Measurements from ENCODE around the gene RPL28.

Gene RPL28

GRCh38 chr19:55383279-55384130, 2.2 kb upstream of the RPL28 start:
- Histone ChIP-seq H3K4me3 (ENCODE audit: low read depth in 1 of 5, low read length in 5 of 5) (peak overlapping the region; percentile 37 to 99 (median 64)), H3K27me3 (ENCODE audit: control insufficient read depth in 5 of 5, insufficient read depth in 4 of 5, low read length in 5 of 5) (peaks cover 0 to 3% (median 0%) of the 10 kb centered on the region in 5 donors), H3K36me3 (ENCODE audit: control insufficient read depth in 5 of 5, insufficient read depth in 5 of 5, low read length in 5 of 5) (peaks cover 0 to 17% (median 15%) of the 10 kb centered on the region in 5 donors), H3K27ac (ENCODE audit: low read depth, low read length) (no peak overlapping the region), H3K9me3 (ENCODE audit: control insufficient read depth in 5 of 5, low read length in 5 of 5) (no peaks in the 10 kb centered on the region), H3K4me1 (ENCODE audit: control insufficient read depth in 5 of 5, insufficient read depth in 5 of 5, low read length in 5 of 5) (peaks cover 15 to 44% (median 42%) of the 10 kb centered on the region in 5 donors), H3K9ac (ENCODE audit: low read length in 5 of 5) (peak overlapping the region in 1 of 5 donors; percentile 88)

- H3K4me1 ChIP-seq (ENCODE audit: control insufficient read depth in 5 of 5, insufficient read depth in 5 of 5, low read length in 5 of 5), result peaks cover 15 to 52% (median 50%) of the 10 kb centered on the region in 5 donors
- H3K9ac ChIP-seq (ENCODE audit: low read length in 5 of 5), result peak within 1 kb of the TSS; percentile 80 to 93 (median 87)
Observed at GRCh38 chr19:55384131-55384919, 1.4 kb upstream of the RPL28 start, which contains the start of gene TMEM238. Gene TMEM238, minus strand, starts transcription at chr19:55384292. Its CDS starts 33 bp downstream, at chr19:55384259.

GRCh38 chr19:55384920-55385723, 610 bp upstream of the RPL28 start:
- H3K4me3 ChIP-seq (ENCODE audit: low read depth in 1 of 5, low read length in 5 of 5), result peak overlapping the region; percentile 58 to 99 (median 97)
- H3K27ac ChIP-seq (ENCODE audit: low read depth, low read length), result peak overlapping the region; percentile 98
- H3K4me1 ChIP-seq (ENCODE audit: control insufficient read depth in 5 of 5, insufficient read depth in 5 of 5, low read length in 5 of 5), result peaks cover 15 to 58% (median 52%) of the 10 kb centered on the region in 5 donors
- H3K9me3 ChIP-seq (ENCODE audit: control insufficient read depth in 5 of 5, low read length in 5 of 5), result no peaks in the 10 kb centered on the region
- H3K27me3 ChIP-seq (ENCODE audit: control insufficient read depth in 5 of 5, insufficient read depth in 4 of 5, low read length in 5 of 5), result no peaks in the 10 kb centered on the region
- peak overlapping the region; percentile 80 to 93 (median 87) for H3K9ac ChIP-seq (ENCODE audit: low read length in 5 of 5)
- H3K36me3 ChIP-seq (ENCODE audit: control insufficient read depth in 5 of 5, insufficient read depth in 5 of 5, low read length in 5 of 5), result peaks cover 0 to 33% (median 31%) of the 10 kb centered on the region in 5 donors

More at GRCh38 chr19:55384131-55384919, 1.4 kb upstream of the RPL28 start, which contains the start of gene TMEM238:
- H3K27ac ChIP-seq (ENCODE audit: low read depth, low read length), result peak within 1 kb of the TSS; percentile 98
- H3K9me3 ChIP-seq (ENCODE audit: control insufficient read depth in 5 of 5, low read length in 5 of 5), result no peaks in the 10 kb centered on the region
- peak within 1 kb of the TSS; percentile 52 to 99 (median 97) for H3K4me3 ChIP-seq (ENCODE audit: low read depth in 1 of 5, low read length in 5 of 5)
- peaks cover 0 to 25% (median 23%) of the 10 kb centered on the region in 5 donors for H3K36me3 ChIP-seq (ENCODE audit: control insufficient read depth in 5 of 5, insufficient read depth in 5 of 5, low read length in 5 of 5)
- H3K27me3 ChIP-seq (ENCODE audit: control insufficient read depth in 5 of 5, insufficient read depth in 4 of 5, low read length in 5 of 5), result no peaks in the 10 kb centered on the region

- peaks cover 15 to 62% (median 52%) of the 10 kb centered on the region in 5 donors for H3K4me1 ChIP-seq (ENCODE audit: control insufficient read depth in 5 of 5, insufficient read depth in 5 of 5, low read length in 5 of 5)
- no peaks in the 10 kb centered on the region for H3K9me3 ChIP-seq (ENCODE audit: control insufficient read depth in 5 of 5, low read length in 5 of 5)
- H3K27ac ChIP-seq (ENCODE audit: low read depth, low read length), result peak overlapping the region; percentile 98
- peak overlapping the region; percentile 93 to 99 (median 97) for H3K4me3 ChIP-seq (ENCODE audit: low read depth in 1 of 5, low read length in 5 of 5)
- H3K9ac ChIP-seq (ENCODE audit: low read length in 5 of 5), result peak overlapping the region; percentile 68 to 93 (median 81)
- H3K27me3 ChIP-seq (ENCODE audit: control insufficient read depth in 5 of 5, insufficient read depth in 4 of 5, low read length in 5 of 5), result no peaks in the 10 kb centered on the region
- peaks cover 0 to 45% (median 43%) of the 10 kb centered on the region in 5 donors for H3K36me3 ChIP-seq (ENCODE audit: control insufficient read depth in 5 of 5, insufficient read depth in 5 of 5, low read length in 5 of 5)
Observed at GRCh38 chr19:55386493-55386971, 800 bp downstream of the RPL28 start.

GRCh38 chr19:55387736-55388497, 2.2 kb downstream of the RPL28 start:
- peaks cover 15 to 62% (median 52%) of the 10 kb centered on the region in 5 donors for H3K4me1 ChIP-seq (ENCODE audit: control insufficient read depth in 5 of 5, insufficient read depth in 5 of 5, low read length in 5 of 5)

GRCh38 chr19:55389386-55390317, 3.9 kb downstream of the RPL28 start:
- Histone ChIP-seq H3K27me3 (ENCODE audit: control insufficient read depth in 5 of 5, insufficient read depth in 4 of 5, low read length in 5 of 5) (no peaks in the 10 kb centered on the region), H3K27ac (ENCODE audit: low read depth, low read length) (no peak overlapping the region), H3K9ac (ENCODE audit: low read length in 5 of 5) (peak overlapping the region in 2 of 5 donors; percentile 48 to 50), H3K9me3 (ENCODE audit: control insufficient read depth in 5 of 5, low read length in 5 of 5) (no peaks in the 10 kb centered on the region), H3K4me3 (ENCODE audit: low read depth in 1 of 5, low read length in 5 of 5) (no peak overlapping the region), H3K4me1 (ENCODE audit: control insufficient read depth in 5 of 5, insufficient read depth in 5 of 5, low read length in 5 of 5) (peaks cover 13 to 52% (median 42%) of the 10 kb centered on the region in 5 donors), H3K36me3 (ENCODE audit: control insufficient read depth in 5 of 5, insufficient read depth in 5 of 5, low read length in 5 of 5) (peaks cover 0 to 52% (median 48%) of the 10 kb centered on the region in 5 donors)

More at GRCh38 chr19:55387736-55388497, 2.2 kb downstream of the RPL28 start:
- H3K9me3 ChIP-seq (ENCODE audit: control insufficient read depth in 5 of 5, low read length in 5 of 5), result no peaks in the 10 kb centered on the region
- no peaks in the 10 kb centered on the region for H3K27me3 ChIP-seq (ENCODE audit: control insufficient read depth in 5 of 5, insufficient read depth in 4 of 5, low read length in 5 of 5)
- H3K27ac ChIP-seq (ENCODE audit: low read depth, low read length), result peak overlapping the region; percentile 98
- peak overlapping the region in 4 of 5 donors; percentile 80 to 93 (median 86) for H3K9ac ChIP-seq (ENCODE audit: low read length in 5 of 5)
- peaks cover 0 to 52% (median 48%) of the 10 kb centered on the region in 5 donors for H3K36me3 ChIP-seq (ENCODE audit: control insufficient read depth in 5 of 5, insufficient read depth in 5 of 5, low read length in 5 of 5)
- H3K4me3 ChIP-seq (ENCODE audit: low read depth in 1 of 5, low read length in 5 of 5), result peak overlapping the region; percentile 6 to 99 (median 94)

GRCh38 chr19:55390461-55390880, 4.7 kb downstream of the RPL28 start:
- Histone ChIP-seq H3K9me3 (ENCODE audit: control insufficient read depth in 5 of 5, low read length in 5 of 5) (no peaks in the 10 kb centered on the region), H3K27ac (ENCODE audit: low read depth, low read length) (no peak overlapping the region), H3K27me3 (ENCODE audit: control insufficient read depth in 5 of 5, insufficient read depth in 4 of 5, low read length in 5 of 5) (no peaks in the 10 kb centered on the region), H3K4me3 (ENCODE audit: low read depth in 1 of 5, low read length in 5 of 5) (no peak overlapping the region), H3K9ac (ENCODE audit: low read length in 5 of 5) (no peak overlapping the region), H3K36me3 (ENCODE audit: control insufficient read depth in 5 of 5, insufficient read depth in 5 of 5, low read length in 5 of 5) (peaks cover 0 to 52% (median 48%) of the 10 kb centered on the region in 5 donors), H3K4me1 (ENCODE audit: control insufficient read depth in 5 of 5, insufficient read depth in 5 of 5, low read length in 5 of 5) (peaks cover 10 to 46% (median 37%) of the 10 kb centered on the region in 5 donors)

- Histone ChIP-seq H3K36me3 (ENCODE audit: control insufficient read depth in 5 of 5, insufficient read depth in 5 of 5, low read length in 5 of 5) (peaks cover 0 to 52% (median 48%) of the 10 kb centered on the region in 5 donors), H3K9ac (ENCODE audit: low read length in 5 of 5) (no peak overlapping the region)
Observed at GRCh38 chr19:55391191-55391670, 5.5 kb downstream of the RPL28 start.

More at GRCh38 chr19:55391191-55391670, 5.5 kb downstream of the RPL28 start:
- no peaks in the 10 kb centered on the region for H3K9me3 ChIP-seq (ENCODE audit: control insufficient read depth in 5 of 5, low read length in 5 of 5)
- no peak overlapping the region for H3K4me3 ChIP-seq (ENCODE audit: low read depth in 1 of 5, low read length in 5 of 5)
- no peaks in the 10 kb centered on the region for H3K27me3 ChIP-seq (ENCODE audit: control insufficient read depth in 5 of 5, insufficient read depth in 4 of 5, low read length in 5 of 5)
- no peak overlapping the region for H3K27ac ChIP-seq (ENCODE audit: low read depth, low read length)
- peaks cover 10 to 41% (median 33%) of the 10 kb centered on the region in 5 donors for H3K4me1 ChIP-seq (ENCODE audit: control insufficient read depth in 5 of 5, insufficient read depth in 5 of 5, low read length in 5 of 5)
